Psoas muscle (tissue), 8 donors: ENCODE results near the gene PIGV. TPM values are rescaled to one million over a fixed set of nuclear protein-coding genes. Genes with fewer than 3 reads are reported as not detected.
A peak's percentile ranks its signal among the peaks of the same experiment; 100 is the strongest.

Experiments used
- ATAC-seq, 4 donors: fragments of 200-7000 bp; cut with Tn5 transposase; one replicate each; pipeline ENCODE4 v1.9.1; 2020; ENCODE audit warnings: moderate library complexity in 3 of 4, mild to moderate bottlenecking in 2 of 4
- DNase-seq, 2 donors: peaks; one replicate each; pipeline ENCODE4 v3.0.0-alpha.2; 2020
- H3K27ac ChIP-seq: fragments of 200-600 bp; one replicate; pipeline ENCODE4 v1.8.0; 2022
- H3K27me3 ChIP-seq, 3 donors: fragments of 200-600 bp in 1 of 3; one replicate each; pipeline versions ENCODE4 v1.6.1 to v1.8.0; 2013 to 2022; ENCODE audit warnings: low read length in 2 of 3, mild to moderate bottlenecking in 2 of 3, moderate library complexity in 1 of 3; ENCODE audit not compliant: insufficient read depth in 3 of 3
- H3K36me3 ChIP-seq, 2 donors: fragments of 200-600 bp in 1 of 2; one replicate each; pipeline versions ENCODE4 v1.6.1 to v1.8.0; 2013 to 2022; ENCODE audit warnings: low read depth in 1 of 2, mild to moderate bottlenecking in 1 of 2, moderate library complexity in 1 of 2; ENCODE audit not compliant: insufficient read depth in 1 of 2
- H3K4me1 ChIP-seq: fragments of 200-600 bp; one replicate; pipeline ENCODE4 v1.8.0; 2022
- H3K4me3 ChIP-seq: fragments of 200-600 bp; one replicate; pipeline ENCODE4 v1.8.0; 2022; ENCODE audit warnings: mild to moderate bottlenecking
- H3K9me3 ChIP-seq: fragments of 200-600 bp; one replicate; pipeline ENCODE4 v1.8.0; 2022
- CTCF ChIP-seq: fragments of 200-600 bp; IDR thresholded peaks from one replicate; pipeline ENCODE4 v1.8.0; 2022; ENCODE audit warnings: antibody characterized with exemption
- WGBS, 3 donors: extraction: QIAGEN DNeasy Blood & Tissue Kit; methylation state at CpG; one replicate each; pipeline versions ENCODE4 v1.1.6 to v1.1.7; 2013; 5-methylcytosine and 5-hydroxymethylcytosine counted together
- intact Hi-C, 2 donors: fragments of 100-400 bp; cut with DNase I; formaldehyde crosslinking; loops; one replicate each; pipeline versions ENCODE4 v1.11.0 to v1.14.2; 2022
- polyA plus RNA-seq, 3 donors: library from polyadenylated mRNA; stranded (reverse); fragments of 200-250 nt; gene quantifications; one replicate each; pipeline ENCODE4 v1.2.3, GENCODE V29; 2013
- total RNA-seq, 4 donors: library from RNA; stranded (reverse); fragmentation: NEBNext Ultra II Directional in 2 of 4; extraction: Animal tissue kit (Norgen Biotek cat#: 25700) in 2 of 4; gene quantifications; one replicate each; pipeline versions ENCODE4 v1.2.1 to v1.2.4, GENCODE V29; 2021 to 2023
- donor health status: healthy with polysubstance abuse.
- donor health status: DM: no; HTN: no; CAD: no; lungs with moderate emphysema.
- donor health status: Bipolar disorder and iron deficiency.
- donor health status: healthy.
- donor health status: DM: yes; HTN: yes; CAD: no.
- donor health status: DM: no; HTN: no; CAD: no.
- donor health status: DM: no; HTN: no; CAD: no.
- donor health status: DM: yes; HTN: yes; CAD: no.

The PIGV gene
- total and polyA plus RNA-seq, 7 donors: 2.5 to 7.4 (median 5.1) TPM

DNA sequence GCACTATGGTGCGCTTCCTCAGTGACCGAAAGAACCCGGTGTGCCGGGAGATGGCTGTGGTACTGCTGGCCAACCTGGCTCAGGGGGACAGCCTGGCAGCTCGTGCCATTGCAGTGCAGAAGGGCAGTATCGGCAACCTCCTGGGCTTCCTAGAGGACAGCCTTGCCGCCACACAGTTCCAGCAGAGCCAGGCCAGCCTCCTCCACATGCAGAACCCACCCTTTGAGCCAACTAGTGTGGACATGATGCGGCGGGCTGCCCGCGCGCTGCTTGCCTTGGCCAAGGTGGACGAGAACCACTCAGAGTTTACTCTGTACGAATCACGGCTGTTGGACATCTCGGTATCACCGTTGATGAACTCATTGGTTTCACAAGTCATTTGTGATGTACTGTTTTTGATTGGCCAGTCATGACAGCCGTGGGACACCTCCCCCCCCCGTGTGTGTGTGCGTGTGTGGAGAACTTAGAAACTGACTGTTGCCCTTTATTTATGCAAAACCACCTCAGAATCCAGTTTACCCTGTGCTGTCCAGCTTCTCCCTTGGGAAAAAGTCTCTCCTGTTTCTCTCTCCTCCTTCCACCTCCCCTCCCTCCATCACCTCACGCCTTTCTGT lies 7.3 kb upstream of the PIGV start:
- no peak for TF ChIP-seq CTCF
- intact Hi-C loops: no loop called here
- ATAC-seq: no peak
- Histone ChIP-seq H3K4me1 (peaks cover 17% of the 10 kb centered on the region), H3K36me3 (peaks cover 11 to 66% of the 10 kb centered on the region in 2 donors), H3K9me3 (no peaks in the 10 kb centered on the region), H3K27ac (no peak overlapping the region), H3K4me3 (no peak overlapping the region), H3K27me3 (no peaks in the 10 kb centered on the region)
- peak in 1 of 2 donors; percentile 52 for DNase-seq
- WGBS, 3 donors: 78 to 90% (median 81%) methylated on average over 21 of the region's 21 CpGs

- 80 to 81% (median 81%) methylated on average over 11 of the region's 11 CpGs for WGBS, 3 donors
- DNase-seq (no peak), ATAC-seq (no peak)
- Histone ChIP-seq H3K27me3 (no peaks in the 10 kb centered on the region), H3K36me3 (peaks cover 11 to 58% of the 10 kb centered on the region in 2 donors), H3K4me3 (no peak overlapping the region), H3K27ac (no peak overlapping the region), H3K4me1 (peaks cover 18% of the 10 kb centered on the region), H3K9me3 (no peaks in the 10 kb centered on the region)
- intact Hi-C loops: no loop called here
- TF ChIP-seq CTCF: no peak
Observed at GRCh38 chr1:26781206-26781825, 6.4 kb upstream of the PIGV start.

DNA sequence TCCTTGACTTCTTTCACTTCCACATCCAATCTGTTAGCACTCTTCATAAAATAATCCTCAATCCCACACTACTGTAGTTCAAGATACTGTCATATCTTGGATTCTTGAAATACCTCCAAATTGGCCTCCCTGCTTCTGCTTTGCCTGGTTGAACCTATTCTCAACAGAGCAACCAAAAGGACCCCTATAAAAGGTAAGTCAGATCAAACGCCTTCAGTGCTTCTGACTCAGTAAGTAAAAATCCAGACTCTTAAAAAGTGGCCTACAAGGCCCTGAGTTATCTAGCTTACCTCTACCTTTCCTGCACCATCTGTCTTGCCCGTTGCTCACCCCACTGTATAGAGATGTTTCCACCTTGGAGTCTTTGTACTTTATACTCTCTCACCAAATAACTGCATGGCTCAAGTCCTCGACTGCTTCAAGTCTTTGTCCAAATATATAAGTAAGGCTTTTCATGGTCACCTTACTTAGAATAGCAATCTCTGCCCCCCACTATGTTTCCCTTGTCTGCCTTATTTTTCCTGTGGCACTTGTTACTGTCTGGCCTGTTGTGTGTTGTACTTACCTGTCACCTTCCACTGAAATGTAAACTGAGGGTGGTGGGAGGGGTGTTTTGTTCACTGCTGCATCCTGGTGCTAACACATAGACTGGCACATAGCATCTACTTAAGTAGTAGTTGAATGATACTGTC lies 5.1 kb upstream of the PIGV start:
- peaks cover 11 to 44% of the 10 kb centered on the region in 2 donors for H3K36me3 ChIP-seq
- H3K4me1 ChIP-seq: peaks cover 29% of the 10 kb centered on the region
- ATAC-seq: no peak
- no peak overlapping the region for H3K4me3 ChIP-seq
- WGBS, 3 donors: 69 to 86% (median 74%) methylated on average over 3 of the region's 3 CpGs
- H3K9me3 ChIP-seq: no peaks in the 10 kb centered on the region
- no peak for TF ChIP-seq CTCF
- H3K27me3 ChIP-seq: no peaks in the 10 kb centered on the region
- intact Hi-C loops: no loop called here
- no peak overlapping the region for H3K27ac ChIP-seq
- DNase-seq: no peak

DNA sequence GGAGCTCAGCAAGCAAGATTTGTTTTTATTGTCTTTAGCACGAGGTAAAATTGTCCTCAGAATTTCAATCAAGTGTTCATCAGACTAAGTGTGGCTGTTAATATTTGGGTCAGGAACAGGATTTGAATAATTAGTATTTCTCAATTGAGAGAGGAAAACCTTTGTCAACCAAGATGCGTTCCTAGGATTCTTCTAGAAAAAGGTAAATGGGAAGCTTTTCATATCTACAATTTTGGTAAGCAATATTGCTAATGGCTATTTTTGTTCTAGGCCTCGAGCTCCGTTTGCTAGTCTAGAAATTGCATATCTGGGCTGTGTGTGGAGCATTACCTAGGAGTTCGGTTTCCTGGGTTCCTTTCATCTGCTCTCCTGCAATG lies 4.1 kb upstream of the PIGV start:
- ATAC-seq (no peak), DNase-seq (no peak)
- no peak for TF ChIP-seq CTCF
- H3K4me1 ChIP-seq: peaks cover 29% of the 10 kb centered on the region
- no peaks in the 10 kb centered on the region for H3K9me3 ChIP-seq
- no peaks in the 10 kb centered on the region for H3K27me3 ChIP-seq
- H3K4me3 ChIP-seq: no peak overlapping the region
- 34 to 53% (median 38%) methylated on average over 5 of the region's 5 CpGs for WGBS, 3 donors
- intact Hi-C loops: no loop called here
- H3K27ac ChIP-seq: peak overlapping the region; percentile 50
- H3K36me3 ChIP-seq: peaks cover 9 to 34% of the 10 kb centered on the region in 2 donors
